Effector CD4-positive, alpha-beta T cell (primary cell): ENCODE measurements around the gene PRR35.
"Not testable (repeated sequence)": the region's sequence is repeated elsewhere in the genome, so short reads cannot be mapped to it uniquely, and the experiment has no call there.

ENCODE experiments used
- DNase-seq: peaks from one replicate; pipeline ENCODE4 v3.0.0-alpha.2; 2020

The PRR35 gene

GRCh38 chr16:597655-598054 lies 37.5 kb downstream of the PRR35 start:
- DNase-seq, result not testable (repeated sequence)

GRCh38 chr16:598823-599739 lies 38.9 kb downstream of the PRR35 start:
- no peak for DNase-seq

GRCh38 chr16:600781-601180 lies 40.6 kb downstream of the PRR35 start:
- no peak for DNase-seq

- DNase-seq, result no peak
Observed at GRCh38 chr16:603933-604332, 43.7 kb downstream of the PRR35 start.

GRCh38 chr16:606656-607307 lies 46.6 kb downstream of the PRR35 start:
- DNase-seq, result no peak

GRCh38 chr16:608019-608418 lies 47.8 kb downstream of the PRR35 start:
- DNase-seq, result no peak

- no peak for DNase-seq
Observed at GRCh38 chr16:609316-609715, 49.1 kb downstream of the PRR35 start.

DNA sequence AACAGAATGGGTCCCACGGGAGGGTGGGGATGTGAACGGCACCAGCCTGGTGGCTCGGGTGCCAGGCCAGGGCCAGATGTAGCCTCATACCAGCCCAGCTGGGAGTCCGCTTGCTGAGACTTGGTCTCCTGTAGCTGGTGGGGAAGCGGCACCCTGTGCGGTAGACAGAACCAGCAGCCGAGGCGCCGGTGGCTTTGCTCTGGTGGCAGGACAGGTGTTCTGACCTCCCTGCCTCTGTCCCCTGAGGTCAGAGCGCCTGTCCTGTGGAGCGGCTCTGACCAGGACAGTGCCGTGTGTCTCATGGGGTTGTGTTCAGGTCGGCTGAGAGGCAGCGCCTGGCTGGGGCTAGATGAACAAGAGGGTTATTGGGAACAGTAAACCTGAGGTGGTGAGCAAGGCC lies 49.8 kb downstream of the PRR35 start:
- no peak for DNase-seq

GRCh38 chr16:610513-611381 lies 50.6 kb downstream of the PRR35 start:
- DNase-seq, result peak; percentile 41

DNA sequence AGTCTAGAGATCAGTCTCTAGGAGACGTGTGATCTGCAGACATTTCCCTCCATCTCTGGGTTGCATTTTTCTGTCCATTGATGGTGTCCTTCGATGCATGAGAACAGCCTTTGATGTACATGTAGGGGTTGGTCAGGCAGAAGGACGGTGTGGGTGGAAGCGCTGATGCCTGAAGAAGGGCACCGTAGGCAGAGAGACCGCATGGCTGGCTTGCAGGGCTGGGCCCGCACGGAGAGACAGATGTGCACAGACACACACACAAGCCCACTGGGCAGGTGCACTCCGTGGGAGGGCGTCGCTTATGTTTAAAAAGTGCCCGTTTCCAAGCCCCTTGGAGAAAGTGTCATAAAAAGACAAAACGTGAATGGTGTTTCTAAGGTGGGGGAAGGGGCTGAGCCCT lies 54.9 kb downstream of the PRR35 start:
- DNase-seq, result no peak
